Activated CD4-positive, alpha-beta memory T cell treated with anti-CD3 and anti-CD28 coated beads, Interleukin-2, amount 10 ng/mL, durations not matched to agents 7 days and 5 days (primary cell): ENCODE data around the gene MS4A8. TPM values are rescaled to one million over a fixed set of nuclear protein-coding genes. Genes with fewer than 3 reads are reported as not detected.
"Not testable (repeated sequence)": the region's sequence is repeated elsewhere in the genome, so short reads cannot be mapped to it uniquely, and the experiment has no call there.

ENCODE experiments used
- CTCF ChIA-PET: fragments of 350-600 bp; sonication (Branson Sonifier 250); formaldehyde crosslinking; loops from one replicate; lab custom pipeline; 2021; ENCODE audit warnings: antibody characterized with exemption, inconsistent platforms; lab: Charles Lee
- POLR2A ChIA-PET: fragments of 350-600 bp; sonication (Branson Sonifier 250); formaldehyde crosslinking; loops from one replicate; lab custom pipeline; 2021; ENCODE audit warnings: antibody characterized with exemption; lab: Charles Lee
- DNase-seq: peaks from one replicate; pipeline ENCODE4 v3.0.0-alpha.2; 2020
- H3K27ac Mint-ChIP-seq: one replicate; pipeline ENCODE4 v1.8.0; 2021; ENCODE audit warnings: mild to moderate bottlenecking, mixed read lengths
- H3K27me3 Mint-ChIP-seq: one replicate; pipeline ENCODE4 v1.8.0; 2021; ENCODE audit warnings: mixed read lengths
- H3K36me3 Mint-ChIP-seq: one replicate; pipeline ENCODE4 v1.8.0; 2021; ENCODE audit warnings: low read depth, mixed read lengths
- H3K4me1 Mint-ChIP-seq: one replicate; pipeline ENCODE4 v1.8.0; 2021; ENCODE audit warnings: mixed read lengths
- H3K4me3 Mint-ChIP-seq: one replicate; pipeline ENCODE4 v1.8.0; 2021; ENCODE audit warnings: mild to moderate bottlenecking, mixed read lengths
- H3K9me3 Mint-ChIP-seq: one replicate; pipeline ENCODE4 v1.8.0; 2021; ENCODE audit warnings: mixed read lengths
- total RNA-seq, 2 experiments: library from RNA; stranded (reverse); gene quantifications; one replicate each; pipeline ENCODE4 v1.2.3, GENCODE V29; 2021

Gene MS4A8, protein sequence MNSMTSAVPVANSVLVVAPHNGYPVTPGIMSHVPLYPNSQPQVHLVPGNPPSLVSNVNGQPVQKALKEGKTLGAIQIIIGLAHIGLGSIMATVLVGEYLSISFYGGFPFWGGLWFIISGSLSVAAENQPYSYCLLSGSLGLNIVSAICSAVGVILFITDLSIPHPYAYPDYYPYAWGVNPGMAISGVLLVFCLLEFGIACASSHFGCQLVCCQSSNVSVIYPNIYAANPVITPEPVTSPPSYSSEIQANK
- not detected for total RNA-seq

DNA sequence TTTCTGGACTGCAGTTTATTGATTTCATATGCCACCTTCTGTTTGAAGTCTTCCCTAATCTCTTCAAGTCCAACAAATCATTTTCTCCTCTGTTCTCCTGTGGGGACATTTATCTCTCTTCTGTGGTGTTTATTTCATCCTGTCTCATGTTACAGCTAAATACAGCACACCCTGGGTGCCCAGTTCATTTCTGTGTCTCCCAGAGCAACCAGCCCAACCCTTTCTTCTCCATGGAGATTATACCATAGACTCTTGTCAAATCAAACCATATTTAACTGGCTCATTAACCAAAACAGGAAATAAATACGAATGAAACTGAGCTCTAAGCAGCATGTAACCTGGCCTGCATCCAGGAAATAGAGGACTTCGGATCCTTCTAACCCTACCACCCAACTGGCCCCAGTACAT, at the start of gene MS4A8:
Gene MS4A8 (plus strand): TSS at position 329 of the 408 bp plus-strand sequence. CDS start 1,249 bp downstream, outside the sequence.
- H3K36me3 Mint-ChIP-seq, result no peaks in the 10 kb centered on the region
- H3K9me3 Mint-ChIP-seq, result no peaks in the 10 kb centered on the region
- ChIA-PET CTCF (no interaction called here), POLR2A (no interaction called here)
- peaks cover 12% of the 10 kb centered on the region for H3K27me3 Mint-ChIP-seq
- H3K4me1 Mint-ChIP-seq, result no peaks in the 10 kb centered on the region
- DNase-seq, result no peak
- H3K27ac Mint-ChIP-seq, result no peak within 1 kb of the TSS
- H3K4me3 Mint-ChIP-seq, result no peak within 1 kb of the TSS

DNA sequence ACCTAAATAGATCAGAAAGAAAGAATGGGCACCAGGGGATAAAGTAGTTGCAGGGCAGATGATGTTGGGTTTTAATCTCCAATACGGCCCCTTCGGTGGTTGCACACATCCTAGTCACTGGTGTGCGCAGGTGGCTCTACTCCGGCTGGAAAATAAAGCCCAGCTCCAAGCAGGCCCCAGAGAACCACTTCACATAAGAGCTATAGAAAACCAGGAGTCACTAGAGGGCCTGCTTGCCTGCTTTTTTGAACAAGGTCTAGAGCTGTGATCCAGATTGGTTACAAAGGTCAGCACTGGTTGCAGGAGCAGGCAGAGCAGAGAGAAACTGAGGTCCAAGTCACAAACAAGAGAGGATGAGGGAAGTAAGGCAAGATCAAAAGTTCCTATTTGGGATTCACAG, 41.5 kb upstream of the MS4A8 start:
- no peak overlapping the region for H3K4me3 Mint-ChIP-seq
- H3K4me1 Mint-ChIP-seq, result no peaks in the 10 kb centered on the region
- ChIA-PET CTCF (no interaction called here), POLR2A (no interaction called here)
- H3K27ac Mint-ChIP-seq, result no peak overlapping the region
- H3K9me3 Mint-ChIP-seq, result no peaks in the 10 kb centered on the region
- DNase-seq, result no peak
- no peaks in the 10 kb centered on the region for H3K36me3 Mint-ChIP-seq
- no peaks in the 10 kb centered on the region for H3K27me3 Mint-ChIP-seq

DNA sequence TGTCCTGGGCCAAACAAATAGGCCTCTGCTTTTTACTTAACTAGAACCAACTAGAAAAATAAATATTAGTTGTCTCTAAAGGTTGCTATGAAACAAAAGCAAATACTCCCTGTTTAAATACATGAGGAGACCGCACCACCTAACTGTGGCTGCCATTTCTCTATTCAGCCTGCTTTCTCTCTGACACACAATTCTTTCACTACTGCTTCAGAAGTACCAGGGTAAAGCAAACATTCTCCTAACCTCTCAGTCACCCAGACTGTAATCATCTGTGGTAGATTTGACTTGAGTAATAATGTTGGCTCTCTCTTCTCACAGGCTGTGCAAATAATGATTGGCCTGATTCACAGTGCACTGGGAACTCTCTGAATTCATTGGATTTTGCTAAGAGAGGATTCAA, 41.0 kb upstream of the MS4A8 start:
- Mint-ChIP-seq H3K9me3 (no peaks in the 10 kb centered on the region), H3K36me3 (no peaks in the 10 kb centered on the region), H3K4me3 (no peak overlapping the region), H3K27me3 (no peaks in the 10 kb centered on the region), H3K4me1 (no peaks in the 10 kb centered on the region), H3K27ac (no peak overlapping the region)
- ChIA-PET CTCF (no interaction called here), POLR2A (no interaction called here)
- DNase-seq, result no peak

DNA sequence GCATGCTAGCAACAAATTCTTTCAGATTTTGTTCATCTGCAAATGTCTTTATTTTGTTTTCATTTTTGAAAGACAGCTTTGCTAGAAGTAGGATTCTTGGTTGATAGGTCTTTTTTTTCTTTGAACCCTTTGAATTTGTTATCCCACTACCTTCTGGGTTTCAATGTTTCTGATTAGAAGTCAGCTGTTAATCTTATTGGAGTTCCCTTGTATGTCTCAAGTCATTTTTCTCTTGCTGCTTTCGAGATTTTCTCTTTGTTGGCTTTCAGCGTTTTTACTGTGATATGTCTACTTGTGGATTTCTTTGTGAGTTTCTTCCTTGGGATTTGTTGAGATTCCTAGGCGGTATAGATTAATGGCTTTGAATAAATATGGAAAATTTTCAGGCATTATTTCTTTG, 27.2 kb upstream of the MS4A8 start:
- Mint-ChIP-seq H3K4me3 (no peak overlapping the region), H3K27ac (no peak overlapping the region), H3K9me3 (peaks cover 9% of the 10 kb centered on the region), H3K36me3 (no peaks in the 10 kb centered on the region), H3K27me3 (peaks cover 5% of the 10 kb centered on the region), H3K4me1 (no peaks in the 10 kb centered on the region)
- CTCF ChIA-PET, result no interaction called here
- POLR2A ChIA-PET, result no interaction called here
- no peak for DNase-seq

DNA sequence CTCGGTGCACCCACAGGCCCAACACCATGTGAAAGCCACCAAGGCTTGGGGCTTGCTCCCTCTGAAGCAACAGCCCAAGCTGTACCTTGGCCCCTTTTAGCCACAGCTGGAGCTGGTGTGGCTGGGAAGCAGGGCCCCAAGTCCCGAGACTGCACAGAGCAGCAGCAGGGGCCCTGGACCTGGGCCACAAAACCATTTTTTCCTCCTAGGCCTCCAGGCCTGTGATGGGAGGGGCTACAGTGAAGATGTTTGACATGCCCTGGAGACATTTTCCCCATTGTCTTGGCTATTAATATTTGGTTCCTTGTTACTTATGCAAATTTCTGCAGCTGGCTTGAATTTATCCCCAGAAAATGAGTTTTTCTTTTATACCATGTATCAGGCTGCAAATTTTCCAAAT, 21.2 kb upstream of the MS4A8 start:
- H3K27me3 Mint-ChIP-seq, DNase-seq, POLR2A ChIA-PET, CTCF ChIA-PET, H3K36me3 Mint-ChIP-seq, H3K4me3 Mint-ChIP-seq, H3K27ac Mint-ChIP-seq, H3K4me1 Mint-ChIP-seq: not testable (repeated sequence)
- H3K9me3 Mint-ChIP-seq, result peaks cover 18% of the 10 kb centered on the region

DNA sequence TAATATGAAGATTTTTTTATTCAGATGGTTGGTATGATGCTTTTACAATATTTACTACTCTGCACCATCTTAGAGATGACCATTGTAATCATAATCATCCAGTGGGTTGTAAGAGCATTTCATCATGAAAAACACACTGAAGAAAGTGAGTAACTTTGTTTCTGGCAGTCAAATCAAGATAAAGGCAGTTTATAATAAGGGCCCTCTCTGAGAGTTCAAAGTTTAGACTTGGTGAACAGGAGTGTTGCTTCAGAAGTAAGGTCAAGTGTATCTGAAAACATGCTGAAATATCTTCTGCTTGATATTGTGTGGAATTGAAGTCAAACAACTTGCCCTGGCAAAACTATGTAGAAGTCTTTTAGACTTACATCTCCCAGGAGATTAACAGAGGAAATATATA, 19.5 kb upstream of the MS4A8 start:
- Mint-ChIP-seq H3K9me3 (peaks cover 18% of the 10 kb centered on the region), H3K36me3 (peaks cover 3% of the 10 kb centered on the region), H3K27ac (no peak overlapping the region), H3K4me1 (no peaks in the 10 kb centered on the region), H3K4me3 (no peak overlapping the region), H3K27me3 (peaks cover 5% of the 10 kb centered on the region)
- no peak for DNase-seq
- ChIA-PET POLR2A (no interaction called here), CTCF (no interaction called here)

DNA sequence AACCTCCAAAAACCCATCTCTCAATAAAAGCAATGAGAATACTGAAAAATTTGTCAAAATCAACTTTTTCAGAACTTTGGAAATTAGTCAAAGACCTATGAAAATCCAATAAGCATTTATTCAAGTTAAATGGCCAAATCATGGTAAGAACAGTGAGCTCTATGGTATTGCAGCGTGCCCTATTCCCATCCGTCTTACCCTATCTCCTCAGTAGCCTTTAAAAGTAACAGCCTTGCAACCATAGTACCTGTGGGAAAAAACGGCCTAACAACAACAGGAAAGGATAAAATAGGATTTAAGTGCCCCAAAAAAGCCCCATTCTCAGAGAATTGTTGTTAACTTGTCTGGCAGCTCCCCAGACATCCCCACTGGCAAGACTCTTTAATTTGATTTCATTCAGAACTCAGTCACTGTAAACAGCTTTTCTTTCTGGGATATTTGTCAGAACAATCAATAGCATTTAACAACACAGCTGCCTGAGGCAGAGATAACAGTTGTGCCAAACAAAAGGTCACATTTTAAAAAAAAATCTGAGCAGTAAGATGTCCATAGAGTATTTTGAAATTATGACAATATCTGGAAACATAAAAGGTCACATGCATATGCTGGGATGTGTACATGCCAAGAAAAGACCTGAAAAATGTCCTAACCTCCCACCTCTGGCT, 18.8 kb upstream of the MS4A8 start:
- Mint-ChIP-seq H3K4me3 (no peak overlapping the region), H3K36me3 (peaks cover 3% of the 10 kb centered on the region), H3K4me1 (no peaks in the 10 kb centered on the region), H3K27ac (no peak overlapping the region), H3K27me3 (peaks cover 5% of the 10 kb centered on the region), H3K9me3 (peaks cover 18% of the 10 kb centered on the region)
- DNase-seq, result no peak
- ChIA-PET CTCF (no interaction called here), POLR2A (no interaction called here)

DNA sequence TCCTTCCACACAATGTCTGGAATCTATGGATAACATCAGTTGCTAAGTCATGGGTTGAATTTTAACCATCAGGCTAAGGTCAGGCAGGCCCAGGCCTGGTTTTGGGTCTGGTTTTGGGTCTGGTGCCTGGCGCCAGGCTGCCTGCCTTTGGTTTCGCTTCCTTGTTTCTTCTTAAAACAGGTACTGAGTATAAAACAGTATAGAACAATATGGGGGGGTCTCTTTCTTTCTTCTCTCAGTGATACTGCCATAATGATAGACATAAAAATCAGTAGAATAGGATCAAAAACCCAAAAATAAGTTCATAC, 14.9 kb upstream of the MS4A8 start:
- H3K9me3 Mint-ChIP-seq, DNase-seq, H3K4me1 Mint-ChIP-seq, H3K27me3 Mint-ChIP-seq, H3K36me3 Mint-ChIP-seq, H3K4me3 Mint-ChIP-seq, CTCF ChIA-PET, POLR2A ChIA-PET, H3K27ac Mint-ChIP-seq: not testable (repeated sequence)

DNA sequence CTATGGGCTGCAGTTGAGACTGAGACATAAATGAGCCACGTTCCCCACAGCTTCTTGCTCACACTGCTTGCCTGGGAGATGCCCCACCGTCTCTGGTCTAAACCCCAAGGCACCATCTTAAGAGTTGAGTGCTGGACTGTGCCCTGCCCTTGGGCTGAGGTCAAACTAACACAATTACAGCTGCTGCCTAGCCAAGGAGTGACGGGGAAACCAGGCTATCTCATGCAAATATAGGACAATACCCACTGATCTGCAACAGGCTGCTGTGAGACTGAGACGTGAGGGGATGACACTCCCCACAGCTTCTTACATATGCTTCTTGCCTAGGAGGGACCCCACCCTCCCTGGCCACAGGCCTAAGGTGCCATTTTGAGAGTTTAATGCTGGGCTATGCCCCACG, 7.8 kb upstream of the MS4A8 start:
- H3K36me3 Mint-ChIP-seq, result no peaks in the 10 kb centered on the region
- H3K4me1 Mint-ChIP-seq, result no peaks in the 10 kb centered on the region
- DNase-seq, result no peak
- ChIA-PET POLR2A (no interaction called here), CTCF (no interaction called here)
- H3K4me3 Mint-ChIP-seq, result no peak overlapping the region
- no peaks in the 10 kb centered on the region for H3K9me3 Mint-ChIP-seq
- peaks cover 5% of the 10 kb centered on the region for H3K27me3 Mint-ChIP-seq
- no peak overlapping the region for H3K27ac Mint-ChIP-seq

DNA sequence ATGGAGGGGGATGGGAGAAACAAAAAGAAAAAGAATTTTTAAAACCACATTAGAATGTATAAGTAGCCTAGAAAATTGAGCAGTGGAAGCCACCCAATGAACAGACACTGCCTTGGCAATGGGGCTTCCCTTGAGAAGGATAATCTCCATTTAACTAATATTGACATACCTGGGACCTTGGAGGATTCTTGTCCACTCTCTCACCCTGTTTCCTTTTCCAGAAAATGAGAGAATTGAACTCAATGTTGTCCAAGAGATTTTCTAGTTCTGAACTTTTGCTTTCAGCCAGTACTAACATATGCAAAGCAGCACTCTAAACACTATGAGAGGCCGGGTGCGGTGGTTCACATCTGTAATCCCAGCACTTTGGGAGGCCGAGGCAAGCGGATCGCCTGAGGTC, 524 bp downstream of the MS4A8 start:
- no peak overlapping the region for H3K4me3 Mint-ChIP-seq
- H3K27me3 Mint-ChIP-seq, result peaks cover 13% of the 10 kb centered on the region
- CTCF ChIA-PET, result no interaction called here
- H3K4me1 Mint-ChIP-seq, result no peaks in the 10 kb centered on the region
- no peak overlapping the region for H3K27ac Mint-ChIP-seq
- no peaks in the 10 kb centered on the region for H3K9me3 Mint-ChIP-seq
- no peak for DNase-seq
- no peaks in the 10 kb centered on the region for H3K36me3 Mint-ChIP-seq
- POLR2A ChIA-PET, result no interaction called here

DNA sequence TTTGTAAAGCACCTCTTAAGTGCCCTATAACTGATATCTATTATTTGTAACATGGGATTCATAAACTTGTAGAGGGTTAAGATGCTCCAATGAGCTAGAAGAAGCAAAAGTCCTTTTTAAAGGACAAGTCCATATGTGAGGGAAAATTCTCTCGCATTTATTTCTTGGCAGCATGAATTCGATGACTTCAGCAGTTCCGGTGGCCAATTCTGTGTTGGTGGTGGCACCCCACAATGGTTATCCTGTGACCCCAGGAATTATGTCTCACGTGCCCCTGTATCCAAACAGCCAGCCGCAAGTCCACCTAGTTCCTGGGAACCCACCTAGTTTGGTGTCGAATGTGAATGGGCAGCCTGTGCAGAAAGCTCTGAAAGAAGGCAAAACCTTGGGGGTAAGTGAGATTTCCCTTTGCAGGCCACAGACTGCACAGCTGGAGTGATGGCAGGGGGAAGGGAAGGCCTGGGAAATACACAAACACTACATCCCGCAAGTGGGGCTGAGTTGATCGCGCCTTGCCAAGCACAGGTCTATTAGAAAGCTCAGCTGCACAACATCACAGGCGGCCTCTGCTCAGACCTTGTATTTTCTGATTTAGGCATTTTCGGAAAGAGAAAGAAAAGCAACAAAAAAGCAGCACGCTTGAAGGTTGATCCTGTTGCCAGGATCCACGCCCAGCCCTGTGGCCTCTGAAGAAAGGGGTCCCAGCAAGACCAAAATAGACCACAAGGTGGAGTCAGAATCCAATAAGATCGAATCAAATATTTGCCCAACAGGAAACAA, 1.5 kb downstream of the MS4A8 start:
- no peaks in the 10 kb centered on the region for H3K9me3 Mint-ChIP-seq
- CTCF ChIA-PET, result interaction anchor here (1.2 to 1.5 kb wide), 2 partner anchors 62 to 77 kb away, joined by 3 to 4 read pairs; no protein-coding TSS in a partner anchor
- peaks cover 10% of the 10 kb centered on the region for H3K27me3 Mint-ChIP-seq
- H3K36me3 Mint-ChIP-seq, result no peaks in the 10 kb centered on the region
- POLR2A ChIA-PET, result no interaction called here
- no peak overlapping the region for H3K4me3 Mint-ChIP-seq
- no peaks in the 10 kb centered on the region for H3K4me1 Mint-ChIP-seq
- DNase-seq, result no peak
- H3K27ac Mint-ChIP-seq, result no peak overlapping the region

DNA sequence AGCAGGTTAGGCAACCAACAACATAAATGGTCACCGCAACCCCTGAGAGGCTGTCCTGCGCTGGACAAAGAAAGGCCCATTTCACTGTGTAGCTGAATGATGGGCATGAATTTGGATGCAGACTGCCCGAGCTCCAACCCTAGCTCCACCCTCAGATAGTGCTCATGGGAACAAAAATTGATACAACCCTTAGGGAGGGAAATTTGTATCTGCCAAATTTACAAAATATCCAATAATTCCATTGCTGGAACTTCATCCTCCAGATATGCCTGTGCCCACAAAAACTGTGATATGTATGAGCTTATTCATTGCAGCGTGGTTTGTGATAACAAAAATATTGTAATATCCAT, 2.0 kb downstream of the MS4A8 start:
- Mint-ChIP-seq H3K9me3 (no peaks in the 10 kb centered on the region), H3K27ac (no peak overlapping the region), H3K4me3 (no peak overlapping the region), H3K4me1 (no peaks in the 10 kb centered on the region), H3K27me3 (peaks cover 9% of the 10 kb centered on the region), H3K36me3 (no peaks in the 10 kb centered on the region)
- no peak for DNase-seq
- ChIA-PET CTCF (interaction anchor here (1.2 to 1.5 kb wide), 2 partner anchors 61 to 76 kb away, joined by 3 to 4 read pairs; no protein-coding TSS in a partner anchor), POLR2A (no interaction called here)

DNA sequence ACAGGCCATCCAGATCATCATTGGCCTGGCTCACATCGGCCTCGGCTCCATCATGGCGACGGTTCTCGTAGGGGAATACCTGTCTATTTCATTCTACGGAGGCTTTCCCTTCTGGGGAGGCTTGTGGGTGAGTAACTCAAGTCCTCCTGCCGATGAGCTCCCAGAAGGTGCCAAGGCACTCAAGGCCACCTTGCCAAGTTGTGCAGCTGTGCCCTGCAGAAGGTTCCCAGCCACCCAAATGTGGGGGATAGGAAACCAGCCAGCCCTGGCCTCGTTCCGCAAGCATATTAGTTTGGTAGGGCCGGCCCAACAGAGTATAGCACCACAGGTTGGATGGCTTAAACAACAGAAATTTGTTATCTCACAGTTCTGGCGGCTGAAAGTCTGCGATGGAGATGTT, 4.0 kb downstream of the MS4A8 start:
- no peak for DNase-seq
- Mint-ChIP-seq H3K4me3 (no peak overlapping the region), H3K9me3 (no peaks in the 10 kb centered on the region), H3K36me3 (no peaks in the 10 kb centered on the region), H3K27ac (no peak overlapping the region), H3K4me1 (no peaks in the 10 kb centered on the region), H3K27me3 (peaks cover 6% of the 10 kb centered on the region)
- ChIA-PET POLR2A (no interaction called here), CTCF (no interaction called here)
